GM18907 (cell line): Measurements from ENCODE around the gene LTBP1.
A peak's percentile ranks its signal among the peaks of the same experiment; 100 is the strongest.

Experiments
- ATAC-seq: cut with Tn5 transposase; IDR thresholded peaks from one replicate; pipeline ENCODE4 v1.9.1; 2021; ENCODE audit warnings: mild to moderate bottlenecking, moderate library complexity; ENCODE audit not compliant: unreplicated experiment

The LTBP1 gene

GRCh38 chr2:33247365-33247764 lies 300.6 kb downstream of the LTBP1 start:
- ATAC-seq, result no peak

GRCh38 chr2:33250417-33251029 lies 303.8 kb downstream of the LTBP1 start:
- ATAC-seq, result no peak

- ATAC-seq, result no peak
Observed at GRCh38 chr2:33256162-33256755, 309.5 kb downstream of the LTBP1 start.

- ATAC-seq, result no peak
Observed at GRCh38 chr2:33258387-33258786, 311.6 kb downstream of the LTBP1 start.

- no peak for ATAC-seq
Observed at GRCh38 chr2:33262097-33262496, 315.3 kb downstream of the LTBP1 start.

- no peak for ATAC-seq
Observed at GRCh38 chr2:33264766-33265165, 318.0 kb downstream of the LTBP1 start.

- no peak for ATAC-seq
Observed at GRCh38 chr2:33265584-33266338, 319.0 kb downstream of the LTBP1 start.

- no peak for ATAC-seq
Observed at GRCh38 chr2:33266467-33266866, 319.7 kb downstream of the LTBP1 start.

GRCh38 chr2:33267043-33267442 lies 320.3 kb downstream of the LTBP1 start:
- ATAC-seq, result no peak

- ATAC-seq, result no peak
Observed at GRCh38 chr2:33267756-33268155, 321.0 kb downstream of the LTBP1 start.

GRCh38 chr2:33268246-33268831 lies 321.6 kb downstream of the LTBP1 start:
- ATAC-seq, result no peak

GRCh38 chr2:33272001-33272400 lies 325.2 kb downstream of the LTBP1 start:
- peak; percentile 96 for ATAC-seq

GRCh38 chr2:33273479-33273878 lies 326.7 kb downstream of the LTBP1 start:
- ATAC-seq, result no peak

- no peak for ATAC-seq
Observed at GRCh38 chr2:33274524-33274923, 327.8 kb downstream of the LTBP1 start.

GRCh38 chr2:33275689-33276444 lies 329.1 kb downstream of the LTBP1 start:
- ATAC-seq, result no peak

GRCh38 chr2:33277002-33277426 lies 330.3 kb downstream of the LTBP1 start:
- ATAC-seq, result no peak

- no peak for ATAC-seq
Observed at GRCh38 chr2:33278245-33278943, 331.6 kb downstream of the LTBP1 start.

GRCh38 chr2:33284287-33284686 lies 337.5 kb downstream of the LTBP1 start:
- no peak for ATAC-seq

- no peak for ATAC-seq
Observed at GRCh38 chr2:33287507-33288005, 340.8 kb downstream of the LTBP1 start.

- ATAC-seq, result no peak
Observed at GRCh38 chr2:33288011-33288410, 341.3 kb downstream of the LTBP1 start.
